Mucosa of rectum (tissue), 2 donors: ENCODE results near the gene MATN1.

Experiments used
- H3K27ac ChIP-seq, 2 donors: one replicate each; pipeline ENCODE4 v1.7.0; 2013; ENCODE audit warnings: inconsistent platforms in 2 of 2, low read depth in 2 of 2, low read length in 2 of 2
- H3K27me3 ChIP-seq, 2 donors: one replicate each; pipeline ENCODE4 v1.7.0; 2013; ENCODE audit warnings: low read length in 2 of 2; ENCODE audit not compliant: control insufficient read depth in 2 of 2, insufficient read depth in 2 of 2
- H3K36me3 ChIP-seq, 2 donors: one replicate each; pipeline ENCODE4 v1.7.0; 2013; ENCODE audit warnings: low read length in 2 of 2; ENCODE audit not compliant: control insufficient read depth in 2 of 2, insufficient read depth in 2 of 2
- H3K4me1 ChIP-seq, 2 donors: one replicate each; pipeline ENCODE4 v1.7.0; 2013; ENCODE audit warnings: low read length in 2 of 2, mild to moderate bottlenecking in 1 of 2; ENCODE audit not compliant: control insufficient read depth in 2 of 2, insufficient read depth in 2 of 2
- H3K4me3 ChIP-seq, 2 donors: one replicate each; pipeline ENCODE4 v1.7.0; 2013; ENCODE audit warnings: low read length in 2 of 2
- H3K9ac ChIP-seq, 2 donors: one replicate each; pipeline ENCODE4 v1.7.0; 2013; ENCODE audit warnings: low read length in 2 of 2, low read depth in 1 of 2, mild to moderate bottlenecking in 1 of 2
- H3K9me3 ChIP-seq, 2 donors: one replicate each; pipeline ENCODE4 v1.7.0; 2013; ENCODE audit warnings: low read length in 2 of 2; ENCODE audit not compliant: control insufficient read depth in 2 of 2
- donor health status: healthy.
- donor health status: Normal muscosa, but diverticular disease.

The MATN1 gene

DNA sequence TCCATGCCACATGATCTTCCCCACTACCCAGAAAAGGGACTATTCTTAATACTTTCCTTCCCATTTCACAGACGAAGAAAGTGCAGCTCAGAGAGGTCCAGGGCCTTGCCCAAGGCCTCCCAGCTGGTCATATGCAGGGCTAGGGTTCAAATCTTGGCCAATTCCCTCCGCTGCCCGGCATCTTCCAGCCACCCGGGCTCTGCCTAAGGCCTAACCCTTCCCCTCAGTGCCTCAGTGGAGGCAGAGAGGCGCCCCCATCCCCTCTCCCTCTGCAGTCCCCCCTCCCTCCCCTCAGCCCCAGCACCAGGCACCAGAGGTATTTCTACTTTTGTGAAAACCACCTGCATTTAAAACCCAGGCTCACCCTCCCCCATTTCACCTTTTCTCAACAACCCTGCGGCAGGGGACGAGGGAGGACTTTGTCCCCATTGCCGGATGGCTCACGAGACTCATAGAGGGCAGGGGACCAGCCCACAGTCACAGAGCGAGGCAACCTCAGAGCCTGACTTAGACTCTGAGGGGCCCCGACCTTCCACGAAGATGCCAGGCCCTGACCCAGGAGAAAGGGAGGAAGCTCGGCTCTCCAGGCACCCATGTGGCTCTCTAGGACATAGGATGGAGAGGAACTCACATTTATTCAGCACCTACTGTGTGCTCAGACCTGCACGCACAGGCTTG lies 21.9 kb upstream of the MATN1 start:
- H3K9me3 ChIP-seq = no peaks in the 10 kb centered on the region
- no peak overlapping the region for H3K9ac ChIP-seq
- no peaks in the 10 kb centered on the region for H3K27me3 ChIP-seq
- H3K36me3 ChIP-seq = no peaks in the 10 kb centered on the region
- peak overlapping the region in 1 of 2 donors; percentile 9 for H3K4me3 ChIP-seq
- H3K27ac ChIP-seq = peak overlapping the region; percentile 52 to 68
- H3K4me1 ChIP-seq = peaks cover 39 to 57% of the 10 kb centered on the region in 2 donors

GRCh38 chr1:30744060-30744756 lies 20.8 kb upstream of the MATN1 start:
- Histone ChIP-seq H3K9me3 (no peaks in the 10 kb centered on the region), H3K9ac (peak overlapping the region in 1 of 2 donors; percentile 14), H3K27ac (peak overlapping the region; percentile 39 to 68), H3K4me1 (peaks cover 36 to 56% of the 10 kb centered on the region in 2 donors), H3K36me3 (no peaks in the 10 kb centered on the region), H3K27me3 (no peaks in the 10 kb centered on the region), H3K4me3 (peak overlapping the region in 1 of 2 donors; percentile 37)

- Histone ChIP-seq H3K9me3 (no peaks in the 10 kb centered on the region), H3K27me3 (no peaks in the 10 kb centered on the region), H3K27ac (peak overlapping the region; percentile 32 to 68), H3K9ac (no peak overlapping the region), H3K36me3 (peaks cover 3% of the 10 kb centered on the region in 2 donors), H3K4me1 (peaks cover 33 to 52% of the 10 kb centered on the region in 2 donors), H3K4me3 (peak overlapping the region in 1 of 2 donors; percentile 37)
Measured at GRCh38 chr1:30743584-30744059, 20.2 kb upstream of the MATN1 start.

DNA sequence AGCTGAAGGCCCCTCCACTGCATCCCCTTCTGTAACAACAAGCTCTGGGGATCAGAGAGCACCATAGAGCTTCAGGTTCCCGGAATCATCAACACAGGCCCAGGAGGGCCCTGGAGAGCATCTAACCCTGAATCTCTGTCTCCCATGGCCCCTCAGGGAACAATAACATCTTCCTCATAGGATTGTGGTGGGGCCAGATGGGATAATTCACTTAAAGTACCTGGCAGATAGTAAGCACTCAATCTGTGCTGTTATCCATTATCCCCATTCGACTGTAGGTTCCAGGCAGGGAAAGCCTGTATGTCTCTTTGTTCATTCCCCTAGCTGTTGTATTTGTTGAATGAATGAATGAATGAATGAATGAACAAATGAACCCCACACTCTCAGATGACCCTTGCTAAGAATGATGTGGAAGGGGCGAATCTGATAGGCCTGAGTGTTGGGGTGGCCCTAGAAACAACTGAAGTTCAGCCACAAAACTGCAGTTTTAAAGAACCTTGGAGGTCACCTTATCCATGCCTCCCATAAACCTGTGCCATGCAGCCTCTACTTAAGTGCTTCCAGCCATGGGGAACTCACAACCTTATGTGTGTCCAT lies 19.7 kb upstream of the MATN1 start:
- no peak overlapping the region for H3K4me3 ChIP-seq
- H3K27me3 ChIP-seq = no peaks in the 10 kb centered on the region
- peaks cover 3 to 9% of the 10 kb centered on the region in 2 donors for H3K36me3 ChIP-seq
- H3K9me3 ChIP-seq = no peaks in the 10 kb centered on the region
- peak overlapping the region in 1 of 2 donors; percentile 48 for H3K27ac ChIP-seq
- peaks cover 32 to 47% of the 10 kb centered on the region in 2 donors for H3K4me1 ChIP-seq
- H3K9ac ChIP-seq = no peak overlapping the region

- H3K36me3 ChIP-seq = peaks cover 3 to 12% of the 10 kb centered on the region in 2 donors
- no peak overlapping the region for H3K27ac ChIP-seq
- no peaks in the 10 kb centered on the region for H3K9me3 ChIP-seq
- H3K4me1 ChIP-seq = peaks cover 26 to 40% of the 10 kb centered on the region in 2 donors
- no peak overlapping the region for H3K4me3 ChIP-seq
- H3K9ac ChIP-seq = no peak overlapping the region
- H3K27me3 ChIP-seq = no peaks in the 10 kb centered on the region
Measured at GRCh38 chr1:30742300-30742962, 19.0 kb upstream of the MATN1 start.

- Histone ChIP-seq H3K36me3 (peaks cover 3 to 15% of the 10 kb centered on the region in 2 donors), H3K27ac (no peak overlapping the region), H3K9me3 (no peaks in the 10 kb centered on the region), H3K27me3 (no peaks in the 10 kb centered on the region), H3K4me3 (no peak overlapping the region), H3K4me1 (peaks cover 17 to 30% of the 10 kb centered on the region in 2 donors), H3K9ac (no peak overlapping the region)
Measured at GRCh38 chr1:30741239-30741894, 18.0 kb upstream of the MATN1 start.

- peaks cover 3 to 18% of the 10 kb centered on the region in 2 donors for H3K36me3 ChIP-seq
- H3K4me1 ChIP-seq = peaks cover 8 to 24% of the 10 kb centered on the region in 2 donors
- no peaks in the 10 kb centered on the region for H3K9me3 ChIP-seq
- no peak overlapping the region for H3K9ac ChIP-seq
- H3K4me3 ChIP-seq = no peak overlapping the region
- no peaks in the 10 kb centered on the region for H3K27me3 ChIP-seq
- no peak overlapping the region for H3K27ac ChIP-seq
Measured at GRCh38 chr1:30740251-30741238, 17.2 kb upstream of the MATN1 start.

GRCh38 chr1:30739601-30740000 lies 16.2 kb upstream of the MATN1 start:
- peaks cover 3 to 18% of the 10 kb centered on the region in 2 donors for H3K4me1 ChIP-seq
- no peaks in the 10 kb centered on the region for H3K9me3 ChIP-seq
- H3K36me3 ChIP-seq = peaks cover 3 to 23% of the 10 kb centered on the region in 2 donors
- H3K27ac ChIP-seq = no peak overlapping the region
- no peak overlapping the region for H3K4me3 ChIP-seq
- no peak overlapping the region for H3K9ac ChIP-seq
- H3K27me3 ChIP-seq = no peaks in the 10 kb centered on the region
